Keratinocyte (primary cell): Measurements from ENCODE around the gene NGFR. TPM values are rescaled to one million over a fixed set of nuclear protein-coding genes. Genes with fewer than 3 reads are reported as not detected.
A peak's percentile ranks its signal among the peaks of the same experiment; 100 is the strongest.

Source experiments
- DNase-seq: peaks from one replicate; pipeline ENCODE4 v3.0.0-alpha.2; 2011; ENCODE audit warnings: low read depth, missing footprints, low spot score
- FAIRE-seq: peaks from 2 replicates; lab custom pipeline; 2011; peaks lifted over from hg19 to GRCh38; lab: Jason Lieb, UNC
- H2AFZ ChIP-seq: 2 replicates; pipeline ENCODE4 v1.6.0; 2012; ENCODE audit warnings: low read length, control low read depth, inconsistent platforms; ENCODE audit not compliant: control insufficient read depth
- H3K27ac ChIP-seq: 2 replicates; pipeline ENCODE4 v1.5.1; 2011; ENCODE audit warnings: low read length; ENCODE audit not compliant: control insufficient read depth, insufficient read depth
- H3K27me3 ChIP-seq: 3 replicates; pipeline ENCODE4 v1.6.0; 2011; ENCODE audit warnings: low read length; ENCODE audit not compliant: control insufficient read depth, insufficient read depth; ENCODE audit errors: extremely low read depth
- H3K36me3 ChIP-seq, 2 experiments: 2 replicates in 1 of 2; 3 replicates in 1 of 2; pipeline ENCODE4 v1.5.1; 2011; ENCODE audit warnings: low read length in 2 of 2, mild to moderate bottlenecking in 1 of 2; ENCODE audit not compliant: control insufficient read depth in 2 of 2, insufficient read depth in 2 of 2; ENCODE audit errors: extremely low read depth in 1 of 2
- H3K4me1 ChIP-seq: 3 replicates; pipeline ENCODE4 v1.5.1; 2011; ENCODE audit warnings: low read length; ENCODE audit not compliant: control insufficient read depth, insufficient read depth; ENCODE audit errors: extremely low read depth
- H3K4me2 ChIP-seq: 3 replicates; pipeline ENCODE4 v1.6.0; 2011; ENCODE audit warnings: low read depth, low read length; ENCODE audit not compliant: control insufficient read depth, insufficient read depth; ENCODE audit errors: extremely low read depth
- H3K4me3 ChIP-seq, 3 experiments: fragments of 200-600 bp in 1 of 3; sonication (generic) in 1 of 3; 2 replicates in 2 of 3; 3 replicates in 1 of 3; pipeline ENCODE4 v1.5.1; 2011 to 2016; ENCODE audit warnings: low read length in 3 of 3, mild to moderate bottlenecking in 3 of 3, control low read depth in 2 of 3, inconsistent platforms in 1 of 3, low read depth in 1 of 3, mixed read lengths in 1 of 3, mixed run types in 1 of 3, moderate library complexity in 1 of 3; ENCODE audit not compliant: control insufficient read depth in 2 of 3, insufficient read depth in 2 of 3; ENCODE audit errors: extremely low read depth in 1 of 3
- H3K79me2 ChIP-seq: 2 replicates; pipeline ENCODE4 v1.6.0; 2012; ENCODE audit warnings: low read length; ENCODE audit not compliant: control insufficient read depth, insufficient read depth
- H3K9ac ChIP-seq: 3 replicates; pipeline ENCODE4 v1.6.0; 2011; ENCODE audit warnings: low read length; ENCODE audit not compliant: control insufficient read depth, insufficient read depth; ENCODE audit errors: extremely low read depth
- H3K9me1 ChIP-seq: 3 replicates; pipeline ENCODE4 v1.6.0; 2011; ENCODE audit warnings: low read length; ENCODE audit not compliant: control insufficient read depth, insufficient read depth; ENCODE audit errors: extremely low read depth
- H3K9me3 ChIP-seq: 2 replicates; pipeline ENCODE4 v1.5.1; 2012; ENCODE audit warnings: low read depth, low read length; ENCODE audit not compliant: control insufficient read depth
- H4K20me1 ChIP-seq: 3 replicates; pipeline ENCODE4 v1.6.0; 2011; ENCODE audit warnings: low read length; ENCODE audit not compliant: control insufficient read depth, insufficient read depth; ENCODE audit errors: extremely low read depth
- EZH2 ChIP-seq: IDR thresholded peaks from one replicate; pipeline ENCODE4 v1.6.1; 2012; ENCODE audit warnings: inconsistent platforms, mild to moderate bottlenecking, low read length, moderate library complexity
- dilution Hi-C: fragments of 300-500 bp; cut with MboI; formaldehyde crosslinking; loops from one replicate; pipeline ENCODE4 v1.7.0; 2020; ENCODE audit warnings: low sequenced_read_pairs; ENCODE audit not compliant: extremely low pct_ligation_motif_present
- polyA plus RNA-seq, 5 experiments: library from polyadenylated mRNA; depleted of rRNA in 3 of 5; stranded (reverse) in 3 of 5; stranded (forward) in 1 of 5; unstranded in 1 of 5; fragments of >200 nt; gene quantifications; 1 replicate in 1 of 5; 2 replicates in 3 of 5; 3 replicates in 1 of 5; pipeline versions ENCODE4 v1.2.1 to v1.2.3, GENCODE V29; 2011 to 2012; ENCODE audit warnings: missing spikeins in 2 of 5, low read depth in 1 of 5, low replicate concordance in 1 of 5
- TF ChIP-seq, protein P1 (sequence below), 3 experiments: IDR thresholded peaks in 1 of 3; conservative IDR thresholded peaks in 1 of 3; optimal IDR thresholded peaks in 1 of 3; 2 replicates in 2 of 3; 3 replicates in 1 of 3; pipeline versions ENCODE3 to v1.5.1; 2011; ENCODE audit warnings: low read length in 3 of 3, mild to moderate bottlenecking in 3 of 3, moderate library complexity in 2 of 3, control low read depth in 1 of 3, inconsistent platforms in 1 of 3; ENCODE audit not compliant: insufficient read depth in 2 of 3; ENCODE audit errors: extremely low read depth in 1 of 3

NGFR gene
- polyA plus RNA-seq, 1 donor (not counting 4 experiments of a cell fraction or from before 2014, with no cell fraction given) = 1.7 TPM

DNA sequence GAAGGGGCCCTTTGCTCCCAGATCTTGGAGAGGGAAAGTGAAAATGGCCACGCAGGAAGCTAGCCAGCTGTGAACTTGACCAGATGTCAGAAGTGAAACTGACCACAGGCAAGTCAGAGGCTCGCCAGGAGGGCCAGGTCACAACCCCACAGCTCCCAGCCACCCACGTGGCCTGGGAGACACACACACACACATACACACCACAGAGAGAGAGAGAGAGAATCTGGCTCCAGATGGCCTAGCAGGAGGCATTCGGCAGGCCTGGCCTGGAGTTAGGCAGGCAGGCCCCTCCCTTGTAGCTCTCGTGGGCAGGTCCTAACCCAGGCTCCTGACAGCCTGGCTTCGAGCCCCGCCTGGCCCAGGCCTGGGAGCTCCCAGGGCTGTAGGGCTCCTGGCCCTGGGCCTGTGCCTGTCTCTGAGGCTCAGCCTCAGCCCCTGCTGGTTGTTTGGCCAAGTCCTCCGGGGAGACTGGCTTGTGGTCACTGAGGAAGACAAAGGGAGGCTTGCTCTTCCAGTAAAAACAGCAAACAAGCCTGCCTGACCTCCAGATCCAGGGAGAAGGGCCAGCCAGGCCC lies 20.2 kb downstream of the NGFR start:
- Histone ChIP-seq H3K9ac (peak overlapping the region; percentile 70), H3K27ac (peak overlapping the region; percentile 56), H3K4me1 (peaks cover 16% of the 10 kb centered on the region), H2AFZ (peak overlapping the region; percentile 94), H4K20me1 (no peaks in the 10 kb centered on the region), H3K36me3 (no peaks in the 10 kb centered on the region), H3K79me2 (no peaks in the 10 kb centered on the region), H3K4me3 (no peak overlapping the region), H3K4me2 (peak overlapping the region; percentile 35), H3K9me1 (no peaks in the 10 kb centered on the region), H3K27me3 (no peaks in the 10 kb centered on the region), H3K9me3 (no peaks in the 10 kb centered on the region)
- TF ChIP-seq, protein P1, sequence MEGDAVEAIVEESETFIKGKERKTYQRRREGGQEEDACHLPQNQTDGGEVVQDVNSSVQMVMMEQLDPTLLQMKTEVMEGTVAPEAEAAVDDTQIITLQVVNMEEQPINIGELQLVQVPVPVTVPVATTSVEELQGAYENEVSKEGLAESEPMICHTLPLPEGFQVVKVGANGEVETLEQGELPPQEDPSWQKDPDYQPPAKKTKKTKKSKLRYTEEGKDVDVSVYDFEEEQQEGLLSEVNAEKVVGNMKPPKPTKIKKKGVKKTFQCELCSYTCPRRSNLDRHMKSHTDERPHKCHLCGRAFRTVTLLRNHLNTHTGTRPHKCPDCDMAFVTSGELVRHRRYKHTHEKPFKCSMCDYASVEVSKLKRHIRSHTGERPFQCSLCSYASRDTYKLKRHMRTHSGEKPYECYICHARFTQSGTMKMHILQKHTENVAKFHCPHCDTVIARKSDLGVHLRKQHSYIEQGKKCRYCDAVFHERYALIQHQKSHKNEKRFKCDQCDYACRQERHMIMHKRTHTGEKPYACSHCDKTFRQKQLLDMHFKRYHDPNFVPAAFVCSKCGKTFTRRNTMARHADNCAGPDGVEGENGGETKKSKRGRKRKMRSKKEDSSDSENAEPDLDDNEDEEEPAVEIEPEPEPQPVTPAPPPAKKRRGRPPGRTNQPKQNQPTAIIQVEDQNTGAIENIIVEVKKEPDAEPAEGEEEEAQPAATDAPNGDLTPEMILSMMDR (optimal IDR thresholded peaks at IDR 0.05 in 1 of 3, IDR thresholded peaks at IDR 0.05 in 1 of 3, conservative IDR thresholded peaks at IDR 0.05 in 1 of 3; ENCODE audit: extremely low read depth in 1 of 3, insufficient read depth in 2 of 3, low read length in 3 of 3) = no peak
- no peak for TF ChIP-seq EZH2
- dilution Hi-C loops = no loop called here
- DNase-seq (no peak), FAIRE-seq (peak; percentile 71)

DNA sequence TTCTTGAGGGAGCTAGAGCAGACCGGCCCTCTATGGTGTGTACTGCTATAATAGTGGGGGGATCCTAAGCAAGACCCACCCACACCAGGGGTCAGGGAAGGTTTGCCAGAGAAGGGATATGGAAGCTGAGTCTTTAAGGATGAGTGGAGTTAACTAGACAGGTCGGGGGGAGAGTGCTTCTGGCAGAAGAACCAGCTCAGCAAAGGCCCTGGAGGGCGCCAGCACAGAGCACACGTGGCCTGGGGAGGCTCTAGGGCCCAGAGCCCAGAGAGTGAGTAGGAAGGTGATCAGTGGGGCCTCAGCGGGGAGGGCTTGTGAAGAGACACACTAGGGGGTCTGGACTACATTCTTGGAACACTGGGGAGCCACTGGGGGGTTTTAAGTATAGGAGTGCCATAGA lies 21.1 kb downstream of the NGFR start:
- Histone ChIP-seq H2AFZ (peak overlapping the region; percentile 94), H3K9ac (no peak overlapping the region), H3K4me3 (no peak overlapping the region), H3K79me2 (no peaks in the 10 kb centered on the region), H3K27me3 (no peaks in the 10 kb centered on the region), H3K4me1 (peaks cover 16% of the 10 kb centered on the region), H4K20me1 (no peaks in the 10 kb centered on the region), H3K36me3 (no peaks in the 10 kb centered on the region), H3K27ac (peak overlapping the region; percentile 2), H3K4me2 (no peak overlapping the region), H3K9me3 (no peaks in the 10 kb centered on the region), H3K9me1 (no peaks in the 10 kb centered on the region)
- TF ChIP-seq EZH2 = no peak
- TF ChIP-seq, protein P1 (optimal IDR thresholded peaks at IDR 0.05 in 1 of 3, IDR thresholded peaks at IDR 0.05 in 1 of 3, conservative IDR thresholded peaks at IDR 0.05 in 1 of 3; ENCODE audit: extremely low read depth in 1 of 3, insufficient read depth in 2 of 3, low read length in 3 of 3) = peak in 1 of 3 experiments; percentile 36
- dilution Hi-C loops = no loop called here
- no peak for FAIRE-seq
- DNase-seq = no peak
